SKM-1 treated with dmso at 0.1 percent for 144 hours (cell line): ENCODE results near the gene COL13A1.

Experiments used
- DNase-seq: peaks from one replicate; lab custom pipeline; 2025; ENCODE audit not compliant: unreplicated experiment; lab: John Stamatoyannopoulos, UW

The COL13A1 gene

DNA sequence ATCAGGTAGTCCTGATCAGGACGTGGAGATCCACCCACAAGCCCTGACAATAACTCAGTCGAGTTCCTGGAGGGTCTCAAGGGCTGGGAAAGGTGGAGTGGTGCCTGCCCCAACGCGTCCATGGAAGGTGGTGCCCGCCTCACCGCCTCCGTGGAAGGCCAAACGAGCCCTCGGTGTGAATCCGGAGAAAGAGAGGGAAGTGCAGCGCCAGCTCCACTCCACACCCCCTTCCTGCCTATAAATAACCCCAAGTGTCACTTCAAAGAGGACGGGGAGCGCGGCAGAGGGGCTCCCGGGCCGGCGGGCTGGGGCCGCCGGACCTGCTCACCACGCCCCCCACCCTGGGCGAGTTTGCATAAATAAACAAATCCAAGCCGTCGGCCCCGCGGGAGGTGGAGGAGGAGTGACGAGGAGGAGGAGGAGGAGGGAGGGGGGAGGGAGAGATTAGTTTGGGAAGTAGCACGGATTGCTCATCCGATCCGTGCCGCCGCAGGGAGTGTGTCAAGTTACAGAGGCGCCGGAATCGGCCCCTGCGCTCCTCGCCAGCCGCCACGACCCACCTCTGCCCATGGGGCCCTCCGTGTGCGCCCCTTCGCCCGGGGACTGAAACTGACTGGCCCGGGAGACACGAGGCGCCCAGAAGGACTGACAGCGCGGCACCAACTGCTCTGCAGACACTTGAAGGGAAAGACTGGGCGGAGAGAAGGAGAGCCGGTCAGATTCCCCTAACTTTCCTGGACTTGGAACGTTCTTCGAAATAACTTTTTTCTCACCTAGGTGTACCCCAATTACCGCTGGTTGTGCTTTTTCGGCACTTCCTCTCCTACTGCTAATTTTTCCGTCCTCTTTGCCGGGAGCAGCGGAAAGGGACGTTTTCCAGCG, at the start of gene COL13A1:
Gene COL13A1, plus strand, starts transcription at position 473 of the 882 bp plus-strand sequence. CDS start 518 bp downstream, outside the sequence.
- no peak for DNase-seq

GRCh38 chr10:69752479-69752878, 49.2 kb upstream of the COL13A1 start:
- DNase-seq = no peak

DNA sequence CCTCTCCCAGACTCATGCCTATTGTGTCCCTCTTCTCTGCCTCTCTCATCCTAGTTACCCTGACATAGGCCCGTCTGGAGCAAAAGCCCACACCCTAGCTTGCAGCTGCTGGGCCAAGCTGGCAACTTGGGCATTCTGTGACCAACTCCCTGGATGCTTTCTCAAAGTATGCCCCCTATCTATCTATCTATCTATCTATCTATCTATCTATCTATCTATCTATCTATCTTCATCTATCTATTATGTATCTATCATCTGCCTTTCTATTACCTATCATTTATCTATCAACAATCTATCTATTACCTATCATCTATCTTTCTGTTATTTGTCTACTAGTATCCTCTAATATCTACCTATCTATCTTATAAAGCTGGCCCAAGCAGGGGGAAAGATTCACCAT, 45.4 kb upstream of the COL13A1 start:
- no peak for DNase-seq

DNA sequence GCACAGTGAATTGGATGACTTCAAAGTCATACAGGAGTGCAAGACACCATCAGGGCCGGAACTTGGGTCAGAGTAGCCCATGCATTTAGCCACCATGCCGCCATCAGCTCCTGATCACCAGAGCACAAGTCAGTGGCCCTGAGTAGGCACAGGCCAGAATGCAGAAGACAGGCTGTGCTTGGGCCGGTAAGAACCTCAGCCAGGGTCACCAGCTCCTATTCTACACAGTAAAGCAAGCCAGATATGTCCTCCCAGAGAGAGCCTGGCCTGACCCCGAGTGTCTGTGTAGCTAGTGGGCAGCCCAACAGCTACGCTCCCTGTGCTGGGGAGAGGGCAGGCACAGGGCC, 44.5 kb upstream of the COL13A1 start:
- DNase-seq = no peak

- DNase-seq = no peak
Observed at GRCh38 chr10:69757553-69758309, 44.0 kb upstream of the COL13A1 start.

- no peak for DNase-seq
Observed at GRCh38 chr10:69758310-69758728, 43.4 kb upstream of the COL13A1 start.

DNA sequence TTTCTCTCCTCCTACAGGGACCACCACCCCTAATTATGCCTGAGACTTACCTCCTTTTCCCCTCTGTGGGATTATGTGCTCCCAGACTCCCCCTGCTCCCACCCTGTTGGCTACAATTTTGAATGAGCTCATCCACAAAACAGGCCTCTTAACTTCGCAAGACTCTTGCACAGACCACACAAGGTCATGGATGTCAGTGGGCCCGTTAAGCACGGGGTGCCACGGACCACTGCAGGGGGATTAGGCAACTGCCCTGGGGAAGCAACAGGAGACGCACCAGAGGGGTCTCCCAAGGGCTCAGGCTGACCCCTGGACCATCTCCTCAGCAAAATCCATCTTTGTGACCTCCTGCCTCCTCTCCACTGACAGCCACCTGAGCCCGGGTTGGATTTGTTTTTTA, 42.1 kb upstream of the COL13A1 start:
- DNase-seq = no peak

DNA sequence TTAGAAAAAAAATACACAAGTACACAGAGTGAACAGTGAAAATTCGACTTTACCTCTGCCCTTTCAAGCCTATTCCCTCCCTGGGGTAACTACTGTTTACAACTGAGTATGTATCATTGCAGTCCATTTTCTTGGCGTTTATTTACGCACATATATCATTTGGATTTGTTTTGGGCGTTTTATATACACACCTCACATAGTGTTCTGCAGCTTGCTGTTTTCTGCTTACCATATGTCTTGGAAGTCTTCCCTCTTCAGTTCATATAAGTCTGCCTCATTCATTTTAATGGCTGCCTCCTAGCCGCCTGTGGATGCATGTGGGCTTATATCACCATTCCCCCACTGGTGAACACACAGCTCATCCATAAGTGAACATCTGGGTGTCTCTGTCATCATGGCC, 41.6 kb upstream of the COL13A1 start:
- no peak for DNase-seq

DNA sequence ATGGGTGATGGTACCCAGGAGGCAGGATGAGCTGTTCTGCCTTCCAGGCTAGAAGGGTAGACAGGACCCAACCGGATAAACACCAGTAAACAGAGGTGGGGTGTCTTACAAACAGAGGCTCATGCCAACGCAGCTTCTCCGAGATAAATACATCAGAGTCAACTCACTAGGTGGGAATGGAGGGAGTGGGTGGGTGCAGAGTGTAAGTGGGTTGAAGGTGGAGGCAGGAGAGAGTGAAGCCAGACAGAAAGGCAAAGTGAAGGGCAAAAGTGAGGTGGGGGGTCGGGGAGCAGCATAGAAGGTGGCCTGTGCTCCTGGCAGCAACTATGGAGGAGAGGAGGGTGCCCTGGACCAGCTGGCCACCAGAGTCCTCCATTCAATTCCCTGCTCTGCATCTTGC, 40.4 kb upstream of the COL13A1 start:
- DNase-seq = no peak

DNA sequence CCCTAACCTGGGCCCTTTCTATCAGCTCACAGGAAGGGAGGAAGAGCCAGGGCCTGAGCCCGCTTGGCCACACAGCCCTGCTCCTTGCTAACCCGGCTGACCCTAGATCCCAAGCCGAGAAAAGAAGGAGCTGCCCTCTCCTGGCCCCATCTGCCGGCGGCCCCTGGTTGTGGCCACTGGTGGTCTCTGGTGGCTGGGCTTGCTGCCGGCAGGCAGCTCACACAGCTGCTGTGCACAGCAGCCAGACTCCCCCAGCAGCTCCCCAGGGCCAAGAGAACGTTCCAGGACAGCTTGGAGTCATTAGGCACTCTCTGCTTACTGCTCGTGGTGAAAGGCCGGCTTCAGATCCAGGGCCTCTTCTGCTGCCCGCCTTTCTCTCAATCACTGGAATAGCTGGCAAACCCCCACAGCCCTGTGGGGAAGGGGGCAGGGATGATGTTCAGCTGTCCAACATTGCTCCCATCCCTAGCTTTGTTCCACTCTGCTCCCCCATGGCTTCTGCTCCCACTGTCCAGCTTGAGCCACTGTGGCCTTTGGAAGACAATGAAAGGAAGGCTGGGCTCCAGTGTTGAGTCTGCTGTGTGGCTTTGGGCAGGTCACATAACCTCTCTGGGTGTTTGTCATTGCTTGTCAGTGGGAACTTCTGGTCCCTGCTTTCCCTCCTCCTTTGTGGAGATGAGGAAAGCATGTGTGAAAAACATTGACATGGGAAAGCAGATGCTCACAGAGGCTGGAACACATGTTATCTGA, 35.4 kb upstream of the COL13A1 start:
- no peak for DNase-seq

GRCh38 chr10:69767793-69768192, 33.9 kb upstream of the COL13A1 start:
- no peak for DNase-seq

GRCh38 chr10:69768386-69768785, 33.3 kb upstream of the COL13A1 start:
- no peak for DNase-seq

DNA sequence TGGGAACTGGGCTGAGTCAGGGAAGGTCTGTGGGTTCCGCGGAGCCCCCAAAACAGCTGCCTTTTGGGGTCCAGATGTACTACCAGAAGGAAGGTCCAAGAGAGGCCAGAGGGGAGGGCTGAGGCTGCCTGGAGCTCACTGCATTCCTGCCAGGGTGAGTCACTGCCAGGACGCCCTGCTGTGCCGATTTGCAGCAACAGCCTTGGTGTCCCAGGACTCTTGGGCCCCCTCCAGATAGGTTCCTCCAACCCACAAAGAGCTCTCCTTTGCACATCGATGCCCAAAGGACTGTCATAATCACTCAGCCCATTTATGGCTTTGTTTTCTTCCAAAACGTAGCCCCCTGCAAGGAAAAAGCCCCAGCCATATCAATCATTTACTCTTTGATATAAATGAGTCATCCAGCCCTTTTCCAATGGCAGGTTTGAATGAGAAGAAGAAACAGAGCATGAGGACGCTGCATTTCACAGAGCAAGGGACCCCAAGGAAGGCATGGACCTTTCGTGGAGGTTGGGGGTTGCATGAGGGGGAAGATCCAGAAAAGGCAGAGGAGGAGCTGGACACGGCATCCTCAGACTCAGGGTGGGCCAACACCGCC, 32.2 kb upstream of the COL13A1 start:
- DNase-seq = no peak

DNA sequence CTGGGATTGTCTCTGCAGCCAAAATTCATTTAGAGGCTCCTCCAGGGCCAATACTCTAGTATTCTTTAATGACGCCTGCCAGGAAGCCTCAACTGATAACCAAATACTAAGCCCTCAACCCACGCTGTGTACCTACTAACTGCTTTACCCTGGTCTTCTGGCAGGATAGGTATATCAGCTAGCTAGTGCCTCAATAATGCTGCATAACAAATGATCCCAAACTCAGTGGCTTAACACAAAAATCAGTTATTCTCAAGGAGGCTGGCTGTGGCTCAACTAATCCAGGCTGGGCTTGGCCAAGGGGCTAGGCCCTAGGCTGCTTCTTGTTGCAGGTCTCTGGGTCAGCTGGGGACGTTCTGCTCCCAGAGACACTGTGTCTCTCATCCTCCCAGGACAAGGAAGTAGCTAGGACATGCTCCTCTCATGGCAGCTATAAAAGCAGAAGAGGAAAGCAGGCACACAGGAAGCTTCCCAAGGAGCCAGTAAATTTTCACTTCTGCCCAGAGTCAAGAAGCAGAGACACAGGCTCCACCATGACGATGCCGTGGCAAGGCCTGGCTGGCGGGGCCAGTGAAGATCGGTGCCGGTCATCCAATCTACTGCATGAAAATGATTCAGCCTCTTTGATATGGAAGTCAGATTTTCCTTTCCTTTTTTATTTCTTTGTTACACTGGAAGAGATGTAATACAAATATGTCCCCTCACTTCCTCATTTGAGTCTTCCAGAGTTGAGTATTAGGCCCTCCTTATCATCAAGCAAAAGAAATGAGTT, 28.6 kb upstream of the COL13A1 start:
- no peak for DNase-seq

GRCh38 chr10:69774596-69774995, 27.1 kb upstream of the COL13A1 start:
- no peak for DNase-seq

- no peak for DNase-seq
Observed at GRCh38 chr10:69780077-69780476, 21.6 kb upstream of the COL13A1 start.

- DNase-seq = no peak
Observed at GRCh38 chr10:69781576-69781975, 20.1 kb upstream of the COL13A1 start.

GRCh38 chr10:69783515-69783914, 18.2 kb upstream of the COL13A1 start:
- DNase-seq = no peak

DNA sequence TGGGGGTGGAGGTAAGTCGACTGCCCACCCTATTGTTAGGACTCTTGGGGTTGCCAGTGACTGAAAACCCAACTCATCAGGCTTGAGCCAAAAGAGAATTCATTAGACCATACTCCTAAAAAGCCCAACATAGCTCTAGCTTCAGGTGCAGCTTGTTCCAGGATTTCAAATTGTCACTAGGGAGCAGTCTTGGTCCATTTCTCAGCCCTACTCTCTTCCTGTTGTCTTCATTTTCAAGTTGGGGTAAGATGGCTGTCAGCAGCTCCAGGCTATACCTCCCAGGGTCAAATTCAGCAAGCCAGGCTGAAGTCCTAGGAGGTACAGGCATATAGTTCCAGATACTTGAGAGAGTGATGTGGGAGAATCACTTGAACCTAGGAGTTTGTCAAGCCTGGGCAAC, 14.9 kb upstream of the COL13A1 start:
- DNase-seq = no peak

- DNase-seq = no peak
Observed at GRCh38 chr10:69787681-69788080, 14.0 kb upstream of the COL13A1 start.
